GM18868 (cell line): ENCODE data around the gene RFX1.
"Not testable (repeated sequence)": the region's sequence is repeated elsewhere in the genome, so short reads cannot be mapped to it uniquely, and the experiment has no call there.

Experiments used
- ATAC-seq: cut with Tn5 transposase; IDR thresholded peaks from one replicate; pipeline ENCODE4 v1.9.1; 2021; ENCODE audit warnings: mild to moderate bottlenecking, moderate library complexity; ENCODE audit not compliant: unreplicated experiment

The RFX1 gene

DNA sequence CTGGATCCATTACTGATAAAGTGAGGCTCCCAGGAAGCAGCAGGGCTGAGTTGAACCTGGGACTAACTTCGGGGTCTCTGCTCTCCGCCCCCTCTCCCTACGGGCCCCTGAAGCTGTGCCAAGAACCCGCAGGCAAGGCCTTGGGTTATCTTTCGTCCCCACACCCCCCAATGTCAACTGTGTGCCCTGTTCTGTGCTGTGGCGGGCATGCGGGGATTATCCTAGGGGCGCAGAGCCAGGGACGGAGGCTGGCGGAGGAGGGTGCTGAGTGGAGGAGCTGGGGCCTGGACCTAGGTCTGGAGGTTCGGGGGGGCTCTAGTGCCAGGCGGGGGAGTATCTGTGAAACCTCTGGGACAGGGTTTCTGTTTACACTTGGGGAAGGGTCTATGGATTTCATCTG, 26.4 kb downstream of the RFX1 start:
- ATAC-seq: no peak

DNA sequence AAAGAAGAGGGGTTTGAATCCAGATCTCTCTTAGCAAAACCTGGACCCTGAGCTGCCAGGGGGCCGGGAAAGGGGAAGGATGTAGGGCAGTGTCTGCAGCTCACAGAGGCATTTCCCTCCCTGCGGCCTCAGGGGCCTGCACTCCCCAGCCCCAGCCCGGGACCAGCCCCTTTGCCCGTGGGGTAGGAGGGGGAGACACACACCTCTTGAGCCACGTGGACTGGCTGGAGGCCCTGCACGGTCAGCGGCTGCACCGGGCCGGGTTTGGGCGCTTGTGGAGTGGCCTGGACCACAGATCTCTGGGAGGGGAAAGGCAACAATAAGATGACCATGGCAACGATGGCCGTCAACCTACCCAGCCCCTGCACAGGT, 26.9 kb downstream of the RFX1 start:
- no peak for ATAC-seq

DNA sequence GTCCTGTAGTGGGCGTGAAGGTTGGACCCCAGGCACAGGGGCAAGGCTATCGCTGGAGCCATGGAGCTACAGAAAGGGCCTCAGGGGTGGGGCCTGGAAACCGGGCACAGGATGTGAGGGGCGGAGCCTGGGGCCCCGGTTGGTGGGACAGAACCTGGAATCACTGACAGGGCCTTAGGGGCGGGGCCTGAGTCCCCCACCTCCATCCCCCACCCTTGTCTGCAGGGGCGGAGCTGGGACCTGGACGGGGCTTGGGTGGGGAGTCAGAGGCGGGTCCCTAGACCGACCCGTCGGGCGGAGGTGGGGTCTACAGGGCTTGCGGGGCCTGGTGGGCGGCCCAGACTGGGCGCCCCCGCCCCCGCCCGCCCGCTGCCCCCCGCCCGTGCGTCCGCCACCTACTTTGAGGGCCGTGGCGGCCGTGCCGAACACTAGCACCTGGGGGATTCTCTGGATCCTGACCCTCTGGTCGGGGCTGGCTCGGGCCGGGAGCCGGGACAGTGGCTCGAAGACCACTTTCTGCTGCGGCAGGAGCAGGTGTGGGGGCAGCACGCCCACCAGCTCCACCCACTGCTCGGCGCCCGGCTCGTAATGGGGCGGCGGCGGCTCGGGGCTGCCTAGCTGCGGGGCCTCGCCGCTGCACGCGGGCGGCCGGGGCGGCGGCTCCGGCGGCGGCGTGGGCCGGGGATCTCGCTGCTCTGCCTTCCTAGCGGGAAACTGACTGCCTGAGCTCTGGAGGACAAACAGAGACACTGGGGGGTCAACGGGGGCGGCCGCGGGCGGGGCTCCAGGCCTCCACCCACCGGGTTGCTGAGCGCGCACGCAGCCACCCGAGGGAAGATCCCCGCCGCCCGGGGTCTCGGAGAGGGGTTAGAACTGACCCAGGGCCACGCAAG, 27.5 kb downstream of the RFX1 start:
- ATAC-seq: no peak

DNA sequence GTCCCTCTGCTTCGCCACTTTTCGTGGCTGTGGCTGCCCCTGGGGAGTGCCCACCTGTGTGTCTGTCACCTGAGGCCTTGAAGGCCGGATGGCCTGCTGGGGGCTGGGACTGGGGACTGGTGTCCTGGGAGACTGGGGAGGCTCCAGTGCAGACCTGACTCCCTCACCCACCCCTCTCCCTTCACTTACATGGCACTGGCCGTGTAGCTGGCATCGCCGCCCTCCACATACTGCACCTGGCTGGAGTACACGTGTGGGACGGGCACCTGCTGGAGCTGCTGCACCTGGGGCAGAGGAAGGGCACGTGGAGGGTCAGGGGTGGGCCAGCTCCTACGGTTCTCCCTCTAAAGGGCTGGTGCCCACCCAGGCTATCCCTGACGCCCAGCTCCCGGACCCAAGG, 28.3 kb downstream of the RFX1 start:
- ATAC-seq: no peak

DNA sequence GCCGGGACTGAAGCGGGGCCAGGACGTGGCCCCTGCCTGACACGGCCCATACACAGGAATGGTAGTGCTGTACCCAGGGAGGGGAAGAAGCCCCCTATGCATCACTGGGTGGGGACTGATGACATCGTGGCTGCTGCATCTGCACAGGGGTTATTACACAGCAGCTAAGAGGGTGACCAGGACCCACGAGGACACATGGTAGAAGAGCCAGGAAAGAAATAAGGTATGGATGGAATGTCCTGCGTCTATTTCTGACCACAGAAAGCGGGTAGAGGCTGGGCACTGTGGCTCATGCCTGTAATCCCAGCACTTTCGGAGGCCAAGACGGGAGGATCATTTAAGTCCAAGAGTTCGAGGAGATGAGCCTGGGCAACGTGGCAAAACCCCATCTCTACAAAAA, 29.7 kb downstream of the RFX1 start:
- no peak for ATAC-seq

DNA sequence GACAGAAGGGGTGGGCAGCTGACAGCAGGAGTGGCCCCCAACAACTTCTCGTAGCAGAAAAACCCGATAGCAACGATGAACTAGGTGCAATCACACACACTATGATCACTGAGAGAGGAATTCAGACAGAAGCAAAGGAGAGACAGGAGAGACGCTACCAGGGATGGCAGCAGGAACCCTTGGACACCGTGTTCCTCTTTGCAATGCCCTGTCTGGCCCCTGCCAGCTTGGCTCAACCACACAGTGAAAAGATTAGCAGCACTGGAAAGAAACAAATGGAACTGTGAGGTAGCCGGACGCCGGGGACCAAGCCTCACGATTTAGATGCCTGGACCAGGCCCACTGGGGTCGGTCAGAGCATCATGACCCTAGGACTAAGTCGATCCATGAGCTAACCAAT, 30.2 kb downstream of the RFX1 start:
- ATAC-seq: no peak

DNA sequence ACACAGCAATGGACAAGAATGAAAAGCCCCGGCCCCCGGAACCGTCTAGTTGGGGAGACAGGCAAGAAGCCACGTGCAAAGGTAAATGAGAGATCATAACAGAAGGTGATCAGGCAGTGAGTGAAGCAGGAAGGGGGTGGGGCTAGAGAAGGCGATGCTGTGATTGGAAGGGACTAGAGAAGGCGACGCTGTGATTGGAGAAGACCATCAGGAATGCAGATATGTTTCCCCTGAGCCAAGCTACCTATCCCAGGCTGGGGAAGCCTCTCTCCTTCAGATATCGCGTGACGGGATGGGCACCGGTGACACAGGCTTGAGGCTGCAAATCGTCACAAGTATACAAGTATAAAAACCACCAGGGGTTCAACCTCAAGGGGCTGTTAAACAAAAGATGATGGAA, 32.0 kb downstream of the RFX1 start:
- no peak for ATAC-seq

DNA sequence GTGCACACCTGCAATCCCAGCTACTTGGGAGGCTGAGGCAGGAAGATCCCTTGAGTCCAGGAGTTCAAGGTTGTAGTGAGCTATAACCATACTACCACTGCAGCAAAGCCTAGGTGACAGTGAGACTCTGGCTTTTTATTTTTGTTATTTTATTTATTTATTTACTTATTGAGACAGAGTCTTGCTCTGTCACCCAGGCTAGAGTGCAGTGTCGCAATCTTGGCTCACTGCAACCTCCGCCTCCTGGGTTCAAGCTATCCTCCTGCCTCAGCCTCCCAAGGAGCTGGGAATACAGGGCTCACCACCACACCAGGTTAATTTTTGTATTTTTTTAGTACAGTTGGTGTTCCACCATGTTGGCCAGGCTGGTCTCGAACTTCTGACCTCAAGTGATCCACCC, 32.6 kb downstream of the RFX1 start:
- not testable (repeated sequence) for ATAC-seq

DNA sequence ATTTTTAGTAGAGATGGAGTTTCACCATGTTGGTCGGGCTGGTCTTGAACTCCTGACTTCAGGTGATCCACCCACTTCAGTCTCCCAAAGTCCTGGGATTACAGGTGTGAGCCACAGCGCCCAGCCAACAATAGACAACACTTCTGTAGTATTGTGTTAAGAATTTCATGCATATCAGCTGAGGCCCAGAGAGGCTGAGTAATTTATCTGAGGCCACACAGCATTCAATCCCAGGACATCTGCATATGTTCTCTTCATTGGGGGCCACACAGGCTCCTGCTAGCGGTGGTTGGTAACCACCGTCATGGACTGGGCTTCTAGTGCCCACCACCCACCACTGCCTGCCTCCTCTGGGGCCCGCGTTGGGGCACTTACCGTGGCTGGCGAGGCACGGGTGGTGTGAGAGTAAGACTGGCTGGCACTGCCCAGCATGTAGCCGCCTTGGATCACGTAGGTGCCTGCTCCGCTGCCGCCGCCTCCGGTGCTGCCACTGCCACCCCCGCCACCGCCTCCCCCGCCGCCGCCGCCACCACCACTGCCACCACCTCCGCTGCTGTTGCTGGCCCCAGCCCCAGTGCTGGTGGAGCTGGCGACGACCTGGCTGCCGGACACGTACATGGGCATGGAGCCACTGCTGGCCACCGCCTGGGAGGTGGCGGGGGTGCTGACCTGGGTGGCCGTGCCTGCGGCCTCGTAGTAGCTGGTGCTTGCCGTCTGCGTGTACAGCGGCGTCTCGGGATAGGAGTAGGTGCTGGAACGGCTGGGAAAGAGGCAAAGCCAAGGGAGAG, 33.6 kb downstream of the RFX1 start:
- ATAC-seq: no peak

DNA sequence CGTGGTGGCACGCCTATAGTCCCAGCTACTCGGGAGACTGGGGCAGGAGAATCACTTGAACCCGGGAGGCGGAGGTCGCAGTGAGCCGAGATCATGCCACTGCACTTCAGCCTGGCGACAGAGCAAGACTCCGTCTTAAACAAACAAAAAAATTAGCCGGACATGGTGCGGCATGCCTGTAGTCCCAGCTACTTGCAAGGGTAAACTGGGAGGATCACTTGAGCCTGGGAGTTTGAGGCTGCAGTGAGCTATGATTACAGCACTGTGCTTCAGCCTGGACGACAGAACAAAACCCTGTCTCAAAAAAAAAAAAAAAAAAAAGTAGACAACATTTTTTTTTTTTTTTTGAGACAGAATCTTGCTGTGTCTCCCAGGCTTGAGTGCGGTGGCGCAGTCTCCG, 34.3 kb downstream of the RFX1 start:
- ATAC-seq: not testable (repeated sequence)

DNA sequence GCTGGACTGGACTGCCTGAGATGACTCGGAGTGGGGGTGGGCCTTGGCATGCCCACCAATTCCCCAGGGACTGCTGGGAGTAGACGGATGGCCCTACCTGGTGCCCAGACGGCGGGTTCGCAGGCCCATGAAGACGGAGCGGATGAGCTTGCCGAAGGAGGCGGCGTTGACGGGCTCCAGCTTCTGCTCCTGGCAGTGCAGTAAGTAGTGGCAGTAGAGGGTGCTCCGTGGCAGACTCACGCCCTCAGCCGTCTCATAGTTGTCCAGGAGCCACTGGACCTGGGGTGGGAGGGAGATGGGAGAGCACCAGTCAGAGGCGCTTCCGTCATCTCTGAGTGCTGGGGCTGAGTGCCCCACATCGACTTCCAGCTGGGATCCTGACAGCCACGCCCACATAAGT, 36.2 kb downstream of the RFX1 start:
- ATAC-seq: no peak

DNA sequence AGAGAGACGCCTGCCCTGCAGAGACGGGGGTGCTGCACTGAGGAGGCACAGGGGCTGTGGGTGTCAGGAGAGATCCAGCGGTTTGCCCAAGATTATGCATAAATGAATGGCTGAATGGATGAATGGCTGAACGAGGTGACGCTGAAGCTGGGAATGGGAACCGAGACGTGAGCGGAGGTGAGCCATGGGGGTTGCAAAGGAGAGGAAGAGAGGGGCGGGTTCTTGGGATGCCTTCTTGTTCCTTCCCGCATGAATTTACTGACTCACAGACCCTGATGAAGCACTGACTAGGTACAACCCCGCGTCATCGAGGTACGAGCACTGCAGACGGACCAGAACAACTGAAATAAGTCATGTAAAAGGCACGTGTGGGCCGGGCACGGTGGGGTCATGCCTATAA, 37.1 kb downstream of the RFX1 start:
- no peak for ATAC-seq

DNA sequence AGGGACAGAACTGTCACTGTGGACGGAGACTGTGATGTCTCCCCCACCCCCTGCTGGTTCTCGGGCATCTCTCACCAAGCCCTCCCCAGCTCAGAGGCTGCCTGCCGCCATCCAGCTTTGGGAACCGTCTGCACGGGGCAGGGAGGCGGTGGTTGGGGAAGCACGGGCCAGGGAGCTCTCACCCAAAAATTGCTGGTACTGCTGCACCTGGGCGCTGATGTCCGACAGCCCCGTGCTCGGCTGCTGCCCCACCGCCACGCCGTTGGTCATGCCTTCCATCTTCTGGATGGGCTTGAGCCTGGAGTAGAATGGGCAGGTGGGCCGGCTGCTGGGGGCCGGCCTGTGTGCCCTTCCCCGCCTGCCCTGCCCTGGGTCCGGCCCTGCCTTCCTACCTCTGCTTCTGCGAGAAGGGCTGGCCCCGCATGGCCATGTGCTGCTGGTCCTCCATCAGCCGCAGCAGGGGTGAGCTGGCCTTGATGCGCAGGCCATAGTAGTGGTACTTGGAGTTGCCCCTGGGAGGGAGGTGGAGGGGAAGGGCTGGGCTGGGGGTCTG, 37.7 kb downstream of the RFX1 start:
- ATAC-seq: no peak

DNA sequence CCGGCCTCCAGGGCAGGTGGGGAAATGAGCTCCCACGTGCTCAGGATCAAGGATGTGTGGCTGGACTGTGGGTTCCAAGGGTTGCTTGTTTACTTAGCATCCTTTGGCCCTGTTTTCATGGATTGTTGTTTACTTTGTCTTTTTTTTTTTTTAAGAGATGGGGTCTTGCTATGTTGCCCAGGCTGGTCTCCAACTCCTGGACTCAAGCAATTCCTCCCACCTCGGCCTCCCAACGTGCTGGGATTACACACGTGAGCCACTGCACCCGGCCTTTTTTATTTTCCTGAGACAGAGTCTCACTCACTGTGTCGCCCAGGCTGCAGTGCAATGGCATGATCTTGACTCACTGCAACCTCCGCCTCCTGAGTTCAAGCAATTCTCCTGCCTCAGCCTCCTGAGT, 38.9 kb downstream of the RFX1 start:
- not testable (repeated sequence) for ATAC-seq

DNA sequence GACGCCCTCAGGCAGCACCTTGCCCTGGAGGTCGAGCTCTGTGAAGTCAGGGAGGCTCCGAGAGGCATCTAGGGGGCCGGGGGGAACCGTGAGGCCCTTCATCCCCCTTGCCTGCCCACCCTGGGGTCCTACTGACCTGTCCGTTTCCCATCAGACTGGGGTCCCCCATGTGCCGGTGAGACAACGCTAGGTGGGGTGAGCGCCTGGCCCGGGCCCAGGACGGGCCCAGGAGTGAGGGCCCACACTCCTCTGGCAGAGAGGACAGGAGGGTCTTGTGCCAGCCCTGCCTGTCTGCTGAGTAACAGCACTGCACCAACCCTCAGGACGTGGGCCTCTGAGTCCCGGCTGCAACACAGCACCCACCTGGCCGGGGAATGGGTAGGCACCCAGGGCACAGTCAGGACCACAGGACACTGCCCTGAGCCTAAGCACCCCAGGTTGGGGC, 39.4 kb downstream of the RFX1 start:
- no peak for ATAC-seq

DNA sequence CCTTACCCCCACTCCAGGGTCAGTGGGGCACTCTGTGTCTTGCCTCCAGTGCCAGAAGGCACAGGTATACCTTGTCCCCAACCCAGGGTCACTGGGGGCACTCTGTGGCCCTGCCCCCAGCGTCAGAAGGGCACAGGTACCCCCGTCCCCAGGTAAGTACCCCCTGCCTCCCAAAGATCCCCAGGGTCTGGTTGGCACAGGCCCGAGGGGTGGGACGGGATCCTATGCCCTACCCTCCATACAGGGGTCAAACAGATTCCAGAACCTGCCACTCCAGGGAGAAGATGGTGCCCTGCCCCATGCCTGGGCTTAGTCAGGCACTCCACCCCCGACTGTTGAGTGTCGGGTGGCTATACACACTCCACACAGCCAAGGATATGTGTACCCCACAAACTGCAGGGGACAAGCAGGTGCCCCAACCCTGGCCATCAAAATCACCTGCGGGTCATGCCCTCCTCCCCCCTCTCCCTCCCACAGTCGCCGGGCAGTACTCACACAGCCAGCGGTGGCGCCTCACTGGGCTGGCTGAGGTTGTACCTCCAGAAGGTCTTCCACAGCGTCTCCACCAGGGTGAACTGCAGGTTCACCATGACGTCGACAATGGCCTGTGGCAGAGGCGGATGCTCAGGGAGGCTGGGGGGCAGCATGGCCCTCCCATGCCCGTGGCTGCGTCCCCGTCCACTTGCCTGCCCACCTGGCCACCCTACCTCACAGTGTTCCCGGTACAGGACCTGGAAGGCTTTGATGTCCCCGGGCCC, 40.0 kb downstream of the RFX1 start:
- no peak for ATAC-seq

DNA sequence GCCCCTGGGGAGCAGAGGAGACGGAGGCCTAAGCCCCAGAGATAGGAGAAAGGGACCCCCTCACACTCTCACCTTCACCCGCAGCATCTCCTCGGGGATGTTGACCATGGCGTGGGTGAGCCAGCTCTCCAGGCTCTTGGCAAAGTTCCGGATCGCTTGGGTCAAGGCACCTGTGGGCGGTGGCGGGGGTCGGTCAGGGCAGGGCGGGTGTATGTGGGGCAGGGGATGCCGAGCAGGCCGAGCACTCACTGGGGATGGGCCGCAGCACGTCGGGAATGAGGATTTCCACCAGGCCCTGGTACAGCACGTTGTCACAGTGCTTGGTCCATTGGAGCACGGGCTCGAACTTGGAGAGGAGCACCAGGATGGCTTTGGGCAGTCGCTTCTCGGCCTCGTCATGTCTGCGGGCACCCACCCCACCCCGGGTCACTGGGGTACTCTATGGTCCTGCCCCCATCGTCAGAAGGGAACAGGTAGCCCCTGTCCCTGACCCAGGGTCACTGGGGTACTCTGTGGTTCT, 40.7 kb downstream of the RFX1 start:
- no peak for ATAC-seq

DNA sequence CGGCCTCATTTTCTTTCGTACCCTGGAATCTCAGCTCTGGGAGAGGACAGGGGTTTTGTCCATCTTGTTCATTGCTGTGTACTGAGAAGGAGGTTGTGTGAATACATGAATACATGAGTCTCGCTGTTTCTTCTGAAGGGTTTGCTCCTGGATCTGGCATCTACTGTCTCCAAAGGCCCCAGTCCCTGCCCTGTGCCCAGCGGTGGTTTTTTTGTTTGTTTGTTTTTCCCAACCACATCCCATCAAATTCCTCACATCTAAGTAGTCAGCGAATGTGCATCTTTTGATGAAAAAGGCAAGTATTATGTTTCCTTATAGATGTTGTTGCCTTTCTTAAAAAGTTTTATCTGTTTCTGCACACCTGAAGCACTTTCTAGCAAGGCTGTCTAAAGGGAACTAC, 41.3 kb downstream of the RFX1 start:
- no peak for ATAC-seq

DNA sequence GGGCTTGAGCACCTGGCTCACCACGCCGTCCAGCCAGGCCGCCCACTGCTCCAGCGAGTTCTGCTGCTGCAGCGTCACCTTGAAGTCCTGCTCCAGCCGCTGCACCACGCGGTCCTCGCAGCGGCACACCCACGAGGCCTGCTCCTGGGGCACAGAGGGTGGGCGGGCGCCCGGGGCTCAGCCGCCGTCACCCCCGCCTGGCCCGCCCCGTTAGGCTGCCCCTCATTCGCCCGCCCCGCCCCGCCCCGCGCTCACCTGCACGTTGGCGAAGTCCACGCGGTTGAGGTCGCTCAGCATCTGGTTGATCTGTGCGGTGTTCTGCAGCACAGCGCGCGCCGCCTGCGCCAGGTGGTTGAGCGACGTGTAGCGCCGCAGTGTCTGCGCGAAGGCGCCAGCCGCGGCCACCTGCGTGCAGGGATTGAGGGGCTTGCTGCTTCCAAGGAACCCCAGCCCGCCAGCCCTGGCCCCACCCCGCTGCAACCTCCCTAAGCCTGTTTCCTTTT, 42.5 kb downstream of the RFX1 start:
- ATAC-seq: no peak

DNA sequence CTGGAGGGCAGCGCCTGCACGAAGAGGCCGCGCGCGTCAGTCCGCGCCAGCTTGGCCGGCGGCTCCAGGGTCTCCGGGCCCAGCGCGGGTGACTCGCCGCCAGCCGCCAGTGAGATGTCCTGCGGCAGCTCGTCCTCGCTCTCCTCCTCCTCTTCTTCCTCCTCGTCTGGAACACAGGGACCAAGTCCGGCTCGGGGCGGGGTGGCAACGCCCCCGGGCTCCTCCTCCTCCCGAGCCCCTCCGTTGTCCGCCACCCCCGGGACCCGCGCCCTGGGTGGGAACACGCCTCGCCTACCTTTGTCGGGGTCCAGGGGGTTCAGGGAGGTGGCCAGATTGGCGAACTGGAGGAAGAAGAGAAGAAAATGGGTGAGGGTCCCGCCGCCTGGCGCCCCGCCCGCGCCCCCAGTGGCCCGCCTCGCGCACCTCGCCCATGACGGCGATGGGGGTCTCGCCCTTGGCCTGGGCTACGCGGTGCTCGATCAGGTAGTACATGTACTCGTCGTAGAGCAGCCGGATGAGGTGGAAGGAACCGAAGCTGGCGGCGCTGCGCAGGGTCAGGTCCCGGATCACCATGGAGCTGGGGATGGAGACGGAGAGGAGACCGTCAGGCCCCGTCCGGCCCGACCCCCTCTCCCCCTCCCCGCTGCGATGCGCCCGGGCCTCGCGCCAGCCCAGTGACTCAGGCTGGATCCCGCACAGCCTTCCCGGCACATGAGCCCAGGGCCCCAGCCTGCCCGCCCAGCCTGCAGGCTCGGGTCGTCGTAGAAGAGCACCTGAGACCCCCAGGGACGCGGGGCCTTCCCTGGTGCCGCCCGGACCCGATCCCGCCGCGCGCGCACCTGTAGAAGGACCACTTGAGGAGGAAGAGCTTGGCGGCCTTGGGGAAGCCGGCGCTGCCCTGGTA, 43.2 kb downstream of the RFX1 start:
- ATAC-seq: no peak
